Esophagus (tissue), 2 donors: ENCODE measurements around the gene SLC22A23. TPM values are rescaled to one million over a fixed set of nuclear protein-coding genes. Genes with fewer than 3 reads are reported as not detected.

Experiments
- H3K27ac ChIP-seq, 2 donors: one replicate each; pipeline ENCODE4 v1.5.1; 2013; ENCODE audit warnings: low read depth in 2 of 2, mild to moderate bottlenecking in 2 of 2, inconsistent platforms in 1 of 2, low read length in 1 of 2, moderate library complexity in 1 of 2
- H3K27me3 ChIP-seq, 2 donors: one replicate each; pipeline ENCODE4 v1.6.1; 2013; ENCODE audit warnings: low read length in 2 of 2, control low read depth in 1 of 2, mild to moderate bottlenecking in 1 of 2; ENCODE audit not compliant: insufficient read depth in 2 of 2, control insufficient read depth in 1 of 2
- H3K36me3 ChIP-seq, 2 donors: one replicate each; pipeline ENCODE4 v1.6.1; 2013; ENCODE audit warnings: low read length in 1 of 2; ENCODE audit not compliant: control insufficient read depth in 2 of 2, insufficient read depth in 2 of 2
- H3K4me1 ChIP-seq, 2 donors: one replicate each; pipeline ENCODE4 v1.6.1; 2013; ENCODE audit warnings: low read length in 1 of 2; ENCODE audit not compliant: control insufficient read depth in 2 of 2, insufficient read depth in 2 of 2
- H3K4me3 ChIP-seq, 2 donors: one replicate each; pipeline ENCODE4 v1.5.1; 2013; ENCODE audit warnings: low read length in 2 of 2, mild to moderate bottlenecking in 2 of 2, low read depth in 1 of 2, moderate library complexity in 1 of 2
- H3K9me3 ChIP-seq, 2 donors: one replicate each; pipeline ENCODE4 v1.6.1; 2013; ENCODE audit warnings: mild to moderate bottlenecking in 2 of 2, low read depth in 1 of 2, low read length in 1 of 2, moderate library complexity in 1 of 2; ENCODE audit not compliant: control insufficient read depth in 2 of 2, insufficient read depth in 1 of 2
- WGBS, 2 donors: extraction: QIAGEN DNeasy Blood & Tissue Kit; methylation state at CpG; one replicate each; pipeline ENCODE4 v1.1.7; 2013; 5-methylcytosine and 5-hydroxymethylcytosine counted together
- polyA plus RNA-seq, 2 donors: library from polyadenylated mRNA; stranded (reverse); fragments of 200-250 nt; gene quantifications; one replicate each; pipeline ENCODE4 v1.2.3, GENCODE V29; 2013
- donor health status: healthy with polysubstance abuse.
- donor health status: Bipolar disorder and iron deficiency.

The SLC22A23 gene
- polyA plus RNA-seq, 2 donors, result 12.5 to 15.4 TPM

DNA sequence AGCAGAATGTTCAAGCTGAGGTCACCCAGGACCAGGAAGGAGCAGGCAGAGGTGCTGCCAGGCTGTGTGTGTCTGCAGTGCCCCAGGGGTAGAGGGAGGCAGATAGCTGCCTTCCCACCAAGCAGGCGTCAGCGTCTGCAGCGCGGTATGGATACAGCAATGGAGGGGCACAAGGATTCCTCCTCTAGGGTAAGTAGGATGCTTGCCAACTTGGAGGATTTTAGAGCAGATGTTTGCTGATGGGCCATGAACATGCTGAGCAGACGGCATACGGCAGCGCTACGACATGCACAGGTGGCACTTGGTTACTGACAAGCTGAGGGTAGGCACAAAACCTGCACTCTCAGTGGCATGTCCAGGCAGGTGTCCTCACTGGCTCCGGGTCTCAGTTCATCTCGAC, 150.0 kb downstream of the SLC22A23 start:
- H3K27ac ChIP-seq, result no peak overlapping the region

DNA sequence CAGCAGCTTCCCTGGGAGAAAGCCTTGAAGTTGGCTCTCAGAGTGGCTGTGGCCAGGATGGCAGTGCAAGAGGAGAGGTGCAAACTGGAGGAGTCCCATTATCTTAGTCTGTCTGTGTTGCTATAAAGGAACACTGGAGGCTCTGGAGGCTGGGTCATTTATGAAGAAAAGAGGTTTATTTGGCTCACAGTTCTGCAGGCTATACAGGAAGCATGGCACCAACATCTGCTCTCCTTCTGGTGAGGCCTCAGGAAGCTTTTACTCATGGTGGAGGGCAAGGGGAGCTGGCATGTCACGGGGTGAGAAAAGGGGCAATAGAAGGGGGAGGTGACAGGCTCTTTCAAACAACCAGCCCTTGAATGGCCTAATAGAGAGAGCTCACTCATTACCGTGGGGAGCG, 151.0 kb downstream of the SLC22A23 start:
- H3K9me3 ChIP-seq, result no peaks in the 10 kb centered on the region
- H3K4me3 ChIP-seq, result no peak overlapping the region
- 95% methylated on average over 3 of the region's 3 CpGs for WGBS, 2 donors
- H3K36me3 ChIP-seq, result peaks cover 0 to 15% of the 10 kb centered on the region in 2 donors
- H3K4me1 ChIP-seq, result peaks cover 0 to 2% of the 10 kb centered on the region in 2 donors
- no peaks in the 10 kb centered on the region for H3K27me3 ChIP-seq
- no peak overlapping the region for H3K27ac ChIP-seq

More for the DNA sequence above, 150.0 kb downstream of the SLC22A23 start:
- Histone ChIP-seq H3K36me3 (peaks cover 0 to 15% of the 10 kb centered on the region in 2 donors), H3K4me3 (no peak overlapping the region), H3K27me3 (no peaks in the 10 kb centered on the region), H3K4me1 (peaks cover 0 to 2% of the 10 kb centered on the region in 2 donors), H3K9me3 (no peaks in the 10 kb centered on the region)
- WGBS, 2 donors, result 79 to 93% methylated on average over 10 of the region's 10 CpGs

GRCh38 chr6:3305216-3305565, 151.7 kb downstream of the SLC22A23 start:
- H3K27me3 ChIP-seq, result no peaks in the 10 kb centered on the region
- H3K4me3 ChIP-seq, result no peak overlapping the region
- H3K9me3 ChIP-seq, result no peaks in the 10 kb centered on the region
- peaks cover 0 to 15% of the 10 kb centered on the region in 2 donors for H3K36me3 ChIP-seq
- H3K4me1 ChIP-seq, result peaks cover 0 to 2% of the 10 kb centered on the region in 2 donors
- H3K27ac ChIP-seq, result no peak overlapping the region
- 88 to 94% methylated on average over 8 of the region's 8 CpGs for whole genome bisulfite sequencing, 2 donors

DNA sequence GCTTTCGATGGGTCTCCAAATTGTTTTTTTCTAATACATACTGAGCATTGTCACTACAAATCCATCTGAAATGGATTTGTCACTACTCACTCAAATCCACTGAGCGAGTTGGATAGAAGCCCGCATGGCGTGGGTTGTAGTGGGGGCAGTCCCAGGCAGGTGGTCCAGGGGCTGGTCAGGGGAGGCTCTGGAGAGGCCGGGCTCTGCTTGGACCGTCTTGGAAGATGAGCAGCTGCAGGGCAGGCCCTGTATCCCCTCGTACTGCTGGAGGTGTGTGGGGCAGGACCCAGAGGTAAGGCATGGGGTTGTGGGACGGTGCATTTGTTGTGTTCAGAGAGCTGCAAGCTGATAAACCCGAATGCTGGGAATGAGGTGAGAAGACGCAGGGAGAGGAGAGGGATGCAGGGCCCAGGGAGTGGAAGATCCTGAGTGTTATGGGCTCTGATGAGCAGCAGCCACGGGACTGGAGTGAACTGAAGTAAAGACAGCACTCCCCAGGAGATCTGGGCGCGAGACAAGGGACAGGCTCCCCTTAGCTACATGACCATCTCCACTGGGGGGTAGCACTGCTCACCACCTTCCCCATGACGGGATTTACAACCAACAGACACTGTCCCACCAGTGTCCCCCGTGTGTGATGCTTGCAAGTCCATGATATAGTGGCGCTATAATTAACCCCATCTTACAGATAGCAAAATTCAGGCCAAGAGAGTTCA, 152.2 kb downstream of the SLC22A23 start:
- Histone ChIP-seq H3K9me3 (no peaks in the 10 kb centered on the region), H3K27ac (no peak overlapping the region), H3K4me1 (no peaks in the 10 kb centered on the region), H3K4me3 (no peak overlapping the region), H3K27me3 (no peaks in the 10 kb centered on the region), H3K36me3 (peaks cover 0 to 14% of the 10 kb centered on the region in 2 donors)
- WGBS, 2 donors, result 92 to 93% methylated on average over 16 of the region's 16 CpGs

- no peaks in the 10 kb centered on the region for H3K9me3 ChIP-seq
- no peak overlapping the region for H3K4me3 ChIP-seq
- H3K4me1 ChIP-seq, result no peaks in the 10 kb centered on the region
- H3K36me3 ChIP-seq, result peaks cover 0 to 11% of the 10 kb centered on the region in 2 donors
- H3K27ac ChIP-seq, result no peak overlapping the region
- H3K27me3 ChIP-seq, result no peaks in the 10 kb centered on the region
- 86 to 92% methylated on average over 3 of the region's 3 CpGs for WGBS, 2 donors
Measured at GRCh38 chr6:3303795-3304411, 152.9 kb downstream of the SLC22A23 start.

DNA sequence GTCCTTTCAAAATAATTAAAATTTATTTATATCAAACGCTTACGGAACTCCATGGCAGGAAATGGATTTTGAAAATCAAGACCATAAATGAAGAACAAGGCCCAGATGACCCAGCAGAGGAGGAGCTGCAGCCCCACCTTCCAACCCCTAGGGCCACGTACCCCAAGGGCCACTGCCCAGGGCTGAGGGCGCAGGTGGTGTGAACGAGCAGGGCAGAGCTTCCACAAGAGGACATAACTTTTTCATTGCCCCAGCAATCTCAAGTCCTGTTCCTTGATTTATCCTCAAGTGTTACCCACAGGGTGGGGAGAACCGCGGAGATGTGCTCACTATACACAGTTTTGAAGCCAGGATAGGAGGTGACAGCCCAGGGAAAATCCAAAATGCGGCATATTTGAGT, 155.3 kb downstream of the SLC22A23 start:
- Histone ChIP-seq H3K36me3 (peaks cover 0 to 18% of the 10 kb centered on the region in 2 donors), H3K27me3 (no peaks in the 10 kb centered on the region), H3K9me3 (no peaks in the 10 kb centered on the region), H3K4me3 (no peak overlapping the region), H3K27ac (no peak overlapping the region), H3K4me1 (no peaks in the 10 kb centered on the region)
- WGBS, 2 donors, result 96 to 97% methylated on average over 8 of the region's 8 CpGs

DNA sequence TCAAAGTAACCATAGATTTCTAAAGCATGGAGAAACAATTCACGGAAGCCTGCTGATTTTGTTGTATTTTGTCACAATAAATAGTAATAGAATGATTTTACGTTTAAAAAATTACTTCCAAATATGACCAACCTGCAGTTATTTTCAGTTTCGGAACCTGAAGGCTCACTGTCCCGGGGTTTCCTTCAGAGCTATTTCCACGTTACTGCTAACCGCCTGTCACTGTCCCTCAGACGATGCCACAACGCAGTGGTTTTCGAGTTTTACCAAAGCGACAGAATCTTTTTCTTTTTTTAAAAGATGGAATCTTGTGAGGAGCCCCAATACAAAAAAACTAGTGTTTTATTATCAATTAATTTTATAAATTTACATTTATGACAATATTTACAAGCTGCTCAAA, 157.6 kb downstream of the SLC22A23 start:
- Histone ChIP-seq H3K9me3 (no peaks in the 10 kb centered on the region), H3K4me3 (no peak overlapping the region), H3K4me1 (no peaks in the 10 kb centered on the region), H3K27me3 (no peaks in the 10 kb centered on the region), H3K27ac (no peak overlapping the region), H3K36me3 (peaks cover 0 to 21% of the 10 kb centered on the region in 2 donors)
- WGBS, 2 donors, result 93 to 96% methylated on average over 10 of the region's 10 CpGs

DNA sequence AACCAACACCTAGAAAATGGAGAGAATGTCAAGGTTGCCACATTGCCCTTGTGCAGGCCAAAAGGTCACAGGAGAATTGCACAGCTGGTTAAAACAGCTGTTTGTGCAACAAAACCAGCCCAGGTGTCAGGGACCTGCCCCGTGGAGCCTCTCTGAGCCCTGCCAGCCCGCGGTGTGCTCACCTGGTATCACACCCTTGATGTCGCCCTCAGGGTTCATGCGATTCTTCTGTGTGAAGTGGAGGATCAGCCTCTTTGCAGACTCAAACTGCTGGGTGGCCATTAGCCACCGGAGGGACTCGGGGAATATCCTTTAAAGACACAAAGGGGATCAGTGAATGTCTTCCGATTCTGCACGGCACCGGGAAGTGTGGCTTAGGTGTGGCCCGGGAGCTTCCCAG, 158.9 kb downstream of the SLC22A23 start:
- Histone ChIP-seq H3K36me3 (peaks cover 0 to 23% of the 10 kb centered on the region in 2 donors), H3K9me3 (no peaks in the 10 kb centered on the region), H3K27ac (no peak overlapping the region), H3K27me3 (no peaks in the 10 kb centered on the region), H3K4me1 (no peaks in the 10 kb centered on the region), H3K4me3 (no peak overlapping the region)
- 77 to 78% methylated on average over 11 of the region's 11 CpGs for WGBS, 2 donors

GRCh38 chr6:3297006-3297405, 159.8 kb downstream of the SLC22A23 start:
- Histone ChIP-seq H3K4me3 (no peak overlapping the region), H3K36me3 (peaks cover 0 to 30% of the 10 kb centered on the region in 2 donors), H3K9me3 (no peaks in the 10 kb centered on the region), H3K27me3 (no peaks in the 10 kb centered on the region), H3K27ac (no peak overlapping the region), H3K4me1 (no peaks in the 10 kb centered on the region)
- 84% methylated on average over 9 of the region's 9 CpGs for WGBS, 2 donors

DNA sequence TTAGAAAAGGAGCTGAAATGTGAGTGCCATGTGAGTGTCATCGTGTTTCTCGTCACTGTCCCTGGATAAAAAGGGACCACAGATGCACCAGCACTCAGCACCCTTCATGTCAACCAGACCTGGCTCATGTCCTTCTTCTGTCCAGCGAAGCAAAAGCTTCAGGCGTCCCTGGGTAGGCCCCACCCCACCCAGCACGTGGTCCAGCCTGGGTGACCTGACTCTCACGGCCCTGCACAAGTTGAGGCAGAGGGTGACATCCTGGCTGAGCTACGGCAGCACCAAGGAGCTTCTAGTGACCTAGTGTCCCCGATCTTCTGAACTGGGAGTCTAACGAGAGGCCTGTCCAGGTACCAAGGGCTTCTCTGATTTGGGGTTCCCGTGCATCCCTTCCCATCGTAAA, 160.3 kb downstream of the SLC22A23 start:
- H3K4me1 ChIP-seq, result no peaks in the 10 kb centered on the region
- no peak overlapping the region for H3K4me3 ChIP-seq
- H3K36me3 ChIP-seq, result peaks cover 0 to 30% of the 10 kb centered on the region in 2 donors
- H3K27ac ChIP-seq, result no peak overlapping the region
- 87 to 90% methylated on average over 11 of the region's 11 CpGs for WGBS, 2 donors
- H3K27me3 ChIP-seq, result no peaks in the 10 kb centered on the region
- no peaks in the 10 kb centered on the region for H3K9me3 ChIP-seq
